Uterus (tissue), 2 donors: ENCODE data around the gene KRT33A.

Experiments
- CTCF ChIP-seq, 4 experiments: fragments of 200-600 bp in 2 of 4; fragments of 450-650 bp in 2 of 4; sonication (generic) in 2 of 4; IDR thresholded peaks; one replicate each; pipeline ENCODE4 v1.5.1; 2016 to 2019; ENCODE audit warnings: antibody characterized with exemption in 4 of 4, mild to moderate bottlenecking in 2 of 4, moderate library complexity in 1 of 4
- POLR2A ChIP-seq, 2 donors: fragments of 450-650 bp; IDR thresholded peaks; one replicate each; pipeline ENCODE4 v1.6.1; 2016; ENCODE audit warnings: antibody characterized with exemption in 2 of 2, mild to moderate bottlenecking in 1 of 2, moderate library complexity in 1 of 2

GRCh38 chr17:41304091-41304490 is 46.5 kb downstream of the KRT33A start:
- TF ChIP-seq POLR2A (IDR thresholded peaks at IDR 0.05): no peak
- no peak for TF ChIP-seq CTCF (IDR thresholded peaks at IDR 0.05)
